ENCODE results near the gene LACTBL1.

DNA sequence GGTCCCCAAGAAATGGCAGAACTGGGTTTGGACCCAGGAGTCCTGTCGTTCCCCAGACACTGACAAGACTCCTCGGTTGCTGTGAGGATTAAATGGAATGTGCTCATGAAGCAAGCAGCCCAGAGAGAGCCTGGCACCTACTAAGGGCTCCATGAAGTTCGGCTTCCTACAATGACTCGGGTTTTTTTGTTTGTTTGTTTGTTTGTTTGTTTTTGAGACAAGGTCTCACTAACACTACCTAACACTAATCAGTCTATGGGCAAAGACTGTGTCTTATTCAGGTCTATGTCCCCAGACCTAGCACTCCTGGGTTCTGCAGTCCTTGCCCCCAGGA, 3.4 kb upstream of the LACTBL1 start:
- TF ChIP-seq, protein P1, sequence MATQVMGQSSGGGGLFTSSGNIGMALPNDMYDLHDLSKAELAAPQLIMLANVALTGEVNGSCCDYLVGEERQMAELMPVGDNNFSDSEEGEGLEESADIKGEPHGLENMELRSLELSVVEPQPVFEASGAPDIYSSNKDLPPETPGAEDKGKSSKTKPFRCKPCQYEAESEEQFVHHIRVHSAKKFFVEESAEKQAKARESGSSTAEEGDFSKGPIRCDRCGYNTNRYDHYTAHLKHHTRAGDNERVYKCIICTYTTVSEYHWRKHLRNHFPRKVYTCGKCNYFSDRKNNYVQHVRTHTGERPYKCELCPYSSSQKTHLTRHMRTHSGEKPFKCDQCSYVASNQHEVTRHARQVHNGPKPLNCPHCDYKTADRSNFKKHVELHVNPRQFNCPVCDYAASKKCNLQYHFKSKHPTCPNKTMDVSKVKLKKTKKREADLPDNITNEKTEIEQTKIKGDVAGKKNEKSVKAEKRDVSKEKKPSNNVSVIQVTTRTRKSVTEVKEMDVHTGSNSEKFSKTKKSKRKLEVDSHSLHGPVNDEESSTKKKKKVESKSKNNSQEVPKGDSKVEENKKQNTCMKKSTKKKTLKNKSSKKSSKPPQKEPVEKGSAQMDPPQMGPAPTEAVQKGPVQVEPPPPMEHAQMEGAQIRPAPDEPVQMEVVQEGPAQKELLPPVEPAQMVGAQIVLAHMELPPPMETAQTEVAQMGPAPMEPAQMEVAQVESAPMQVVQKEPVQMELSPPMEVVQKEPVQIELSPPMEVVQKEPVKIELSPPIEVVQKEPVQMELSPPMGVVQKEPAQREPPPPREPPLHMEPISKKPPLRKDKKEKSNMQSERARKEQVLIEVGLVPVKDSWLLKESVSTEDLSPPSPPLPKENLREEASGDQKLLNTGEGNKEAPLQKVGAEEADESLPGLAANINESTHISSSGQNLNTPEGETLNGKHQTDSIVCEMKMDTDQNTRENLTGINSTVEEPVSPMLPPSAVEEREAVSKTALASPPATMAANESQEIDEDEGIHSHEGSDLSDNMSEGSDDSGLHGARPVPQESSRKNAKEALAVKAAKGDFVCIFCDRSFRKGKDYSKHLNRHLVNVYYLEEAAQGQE (IDR thresholded peaks at IDR 0.05; ENCODE audit: low read depth) = no peak
- TF ChIP-seq EGR1 (IDR thresholded peaks at IDR 0.05) = no peak
- no peak for TF ChIP-seq YY1 (IDR thresholded peaks at IDR 0.05; ENCODE audit: low read depth)
- TF ChIP-seq TAF1 (IDR thresholded peaks at IDR 0.05; ENCODE audit: low read depth) = no peak
- no peak for TF ChIP-seq CREB1 (IDR thresholded peaks at IDR 0.05; ENCODE audit: low read depth)
- TF ChIP-seq, protein P2, sequence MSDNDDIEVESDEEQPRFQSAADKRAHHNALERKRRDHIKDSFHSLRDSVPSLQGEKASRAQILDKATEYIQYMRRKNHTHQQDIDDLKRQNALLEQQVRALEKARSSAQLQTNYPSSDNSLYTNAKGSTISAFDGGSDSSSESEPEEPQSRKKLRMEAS (IDR thresholded peaks at IDR 0.05) = no peak
- no peak for TF ChIP-seq CEBPB (IDR thresholded peaks at IDR 0.05)
- TF ChIP-seq RAD21 (IDR thresholded peaks at IDR 0.05; ENCODE audit: low read depth) = no peak
- TF ChIP-seq, protein P3, sequence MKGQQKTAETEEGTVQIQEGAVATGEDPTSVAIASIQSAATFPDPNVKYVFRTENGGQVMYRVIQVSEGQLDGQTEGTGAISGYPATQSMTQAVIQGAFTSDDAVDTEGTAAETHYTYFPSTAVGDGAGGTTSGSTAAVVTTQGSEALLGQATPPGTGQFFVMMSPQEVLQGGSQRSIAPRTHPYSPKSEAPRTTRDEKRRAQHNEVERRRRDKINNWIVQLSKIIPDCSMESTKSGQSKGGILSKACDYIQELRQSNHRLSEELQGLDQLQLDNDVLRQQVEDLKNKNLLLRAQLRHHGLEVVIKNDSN (IDR thresholded peaks at IDR 0.05) = no peak
- TF ChIP-seq EP300 (IDR thresholded peaks at IDR 0.05; ENCODE audit: borderline replicate concordance) = no peak

All from Ishikawa (cell line).